GM21786 (cell line): ENCODE data around the gene AKTIP.
"Not testable (repeated sequence)": the region's sequence is repeated elsewhere in the genome, so short reads cannot be mapped to it uniquely, and the experiment has no call there.

Source experiments
- ATAC-seq: cut with Tn5 transposase; IDR thresholded peaks from one replicate; pipeline ENCODE4 v1.9.1; 2021; ENCODE audit not compliant: unreplicated experiment

Gene AKTIP

DNA sequence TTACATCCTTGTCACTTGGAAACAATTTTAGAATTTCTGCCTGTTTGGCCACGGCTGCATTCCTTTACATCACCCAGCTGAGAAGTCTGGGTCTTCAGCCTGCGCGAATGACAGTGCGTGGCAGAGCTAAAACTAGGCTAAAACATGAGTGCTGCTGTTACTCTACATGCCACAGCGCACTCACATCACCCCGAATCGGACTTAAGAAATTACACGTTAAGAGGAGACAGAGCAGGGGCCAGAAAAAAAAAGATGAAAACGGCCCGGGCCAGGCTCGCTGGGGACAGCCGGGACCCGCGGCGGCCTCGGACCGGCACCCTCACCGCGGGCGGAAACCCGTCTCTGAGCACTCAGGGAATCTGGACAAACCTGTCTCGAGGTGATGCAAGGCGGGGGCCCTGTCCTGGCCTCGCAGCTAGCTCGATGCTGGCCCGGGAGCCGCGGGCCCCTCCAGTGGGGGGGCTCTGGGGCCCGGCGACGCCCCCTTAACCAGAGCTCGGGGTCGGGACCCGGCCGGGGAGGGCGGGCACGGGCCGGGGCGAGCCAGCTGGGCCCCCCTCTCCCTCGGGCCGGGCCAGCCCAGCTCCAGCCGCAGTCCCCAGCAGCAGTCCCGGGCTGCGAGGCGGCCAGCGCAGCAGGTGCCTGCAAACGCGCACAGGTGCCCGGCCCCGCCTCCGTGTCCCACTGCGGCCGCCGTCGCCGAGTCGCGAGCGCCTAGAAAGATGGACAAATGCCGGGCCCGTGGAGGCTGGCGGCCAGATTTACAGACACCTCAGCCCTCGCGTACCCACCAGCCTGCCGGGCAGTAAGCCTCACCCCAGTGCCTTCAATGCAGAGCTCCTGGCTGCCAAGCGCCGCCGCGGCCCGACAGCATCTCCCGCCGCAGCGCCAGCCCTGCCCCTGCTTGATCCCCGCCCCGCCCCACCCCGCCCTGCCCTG lies at the start of gene AKTIP:
TSS of gene AKTIP (minus strand) at position 879 of the 939 bp plus-strand sequence. CDS start 2,950 bp downstream, outside the sequence.
- ATAC-seq: peak; percentile 23

DNA sequence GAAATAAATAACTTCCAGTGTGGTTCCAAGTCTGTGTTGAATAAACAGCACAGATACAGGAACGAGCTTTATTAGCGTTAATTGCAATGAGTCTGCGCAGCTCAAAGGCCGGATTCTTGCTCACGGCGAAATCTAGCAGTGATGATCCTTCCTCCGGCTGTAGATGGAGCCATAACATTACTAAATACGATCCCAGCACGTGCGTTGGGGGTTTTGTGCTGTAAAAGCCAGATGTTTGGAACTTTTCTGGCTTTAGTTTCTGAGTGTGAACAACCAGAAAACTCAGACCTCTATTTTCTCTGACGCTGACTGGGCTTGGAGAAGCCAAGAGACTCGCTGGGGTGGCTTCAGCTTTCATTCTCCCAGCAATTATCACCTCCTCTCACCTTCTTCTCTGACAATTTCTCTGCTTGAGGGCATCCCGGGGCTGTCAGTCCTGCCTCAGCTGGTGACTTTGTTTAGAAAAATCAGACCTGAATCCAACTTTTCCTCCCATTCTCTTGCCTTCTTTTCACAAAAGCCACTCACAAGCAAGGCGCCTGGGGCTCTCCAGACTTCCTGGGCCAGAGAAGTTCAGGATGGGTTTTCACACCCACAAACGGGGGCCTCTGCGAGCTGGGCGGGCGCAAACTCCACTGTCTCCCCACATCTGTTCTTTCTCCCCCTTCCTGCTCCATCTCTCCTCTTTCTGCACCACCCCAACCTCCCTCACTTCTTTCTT lies 47.1 kb upstream of the AKTIP start:
- peak; percentile 74 for ATAC-seq

DNA sequence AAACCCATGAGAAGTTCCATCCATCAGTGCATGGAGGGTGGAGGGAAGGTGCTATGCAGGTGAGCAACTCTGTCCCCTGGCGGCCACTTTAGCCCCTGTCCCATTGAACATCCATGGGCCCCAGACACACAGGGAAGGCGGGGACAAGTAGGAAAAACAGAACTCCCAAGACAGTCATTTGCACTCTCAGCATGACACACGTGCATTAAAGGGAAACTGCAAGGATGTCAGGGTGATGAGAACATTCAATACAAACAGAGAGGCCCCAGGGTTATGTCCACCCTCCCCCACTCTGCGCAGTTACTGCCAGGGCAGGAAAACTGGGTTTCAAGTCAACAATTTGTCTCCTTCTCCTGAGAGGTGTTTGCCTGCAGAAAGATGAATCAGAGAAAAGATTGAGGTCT lies 44.0 kb upstream of the AKTIP start:
- no peak for ATAC-seq

DNA sequence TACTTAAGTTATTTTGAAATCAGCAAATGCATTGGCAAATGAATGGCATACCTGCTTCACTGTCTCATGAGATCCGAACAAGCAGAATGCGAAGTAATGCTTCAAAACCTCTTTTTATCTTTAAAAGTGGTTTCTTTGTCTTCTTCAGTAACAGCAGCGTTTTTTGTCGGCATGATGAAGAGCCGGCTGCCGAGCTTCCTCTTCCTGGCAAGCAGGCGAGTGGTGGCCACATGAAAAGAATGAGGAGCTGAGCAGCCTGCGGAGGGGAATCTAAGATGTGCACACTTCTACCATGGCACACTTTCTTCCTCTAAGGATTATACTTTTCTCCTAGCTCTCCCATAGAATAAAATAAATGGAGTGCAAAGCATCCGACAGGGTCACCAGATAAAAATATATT lies 42.4 kb upstream of the AKTIP start:
- no peak for ATAC-seq

DNA sequence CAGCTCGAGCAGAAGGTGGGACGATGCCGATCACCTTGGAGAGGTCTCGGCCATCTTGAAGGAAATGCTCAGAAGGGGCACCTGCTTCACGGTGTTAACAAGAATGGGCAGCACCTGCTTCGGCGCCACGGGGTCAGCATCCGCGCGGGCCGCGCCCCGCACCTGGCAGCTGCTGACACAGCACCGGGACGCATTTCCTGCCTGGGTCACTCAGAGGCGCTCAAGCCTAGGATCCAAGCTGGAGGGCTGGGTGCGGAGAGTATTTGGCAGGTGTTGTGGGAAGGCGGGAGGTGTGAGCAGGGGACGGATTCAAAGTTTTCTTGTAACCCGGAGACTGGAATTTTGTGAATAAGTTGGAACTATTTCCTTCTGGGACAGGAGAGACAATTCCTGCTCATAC lies 39.3 kb upstream of the AKTIP start:
- ATAC-seq: no peak

DNA sequence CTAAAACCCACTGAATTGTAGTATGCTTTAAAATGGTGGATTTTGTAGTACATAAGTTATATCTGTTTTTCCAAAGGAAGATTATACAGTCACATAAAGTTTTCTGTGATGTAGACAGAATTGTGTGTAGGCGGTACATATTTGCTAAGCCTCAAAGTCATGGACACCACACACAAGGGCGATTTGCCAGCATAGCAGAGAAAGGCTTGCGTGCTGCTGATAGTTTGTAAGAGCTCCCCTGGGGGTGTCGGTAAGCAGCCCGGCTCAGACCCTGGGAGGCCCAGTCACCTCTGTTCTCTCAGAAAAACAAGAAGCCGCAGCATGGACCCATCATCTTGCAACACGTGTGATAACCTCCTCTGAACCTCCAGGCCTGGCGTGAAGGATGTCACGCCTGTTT lies 38.3 kb upstream of the AKTIP start:
- ATAC-seq: no peak

DNA sequence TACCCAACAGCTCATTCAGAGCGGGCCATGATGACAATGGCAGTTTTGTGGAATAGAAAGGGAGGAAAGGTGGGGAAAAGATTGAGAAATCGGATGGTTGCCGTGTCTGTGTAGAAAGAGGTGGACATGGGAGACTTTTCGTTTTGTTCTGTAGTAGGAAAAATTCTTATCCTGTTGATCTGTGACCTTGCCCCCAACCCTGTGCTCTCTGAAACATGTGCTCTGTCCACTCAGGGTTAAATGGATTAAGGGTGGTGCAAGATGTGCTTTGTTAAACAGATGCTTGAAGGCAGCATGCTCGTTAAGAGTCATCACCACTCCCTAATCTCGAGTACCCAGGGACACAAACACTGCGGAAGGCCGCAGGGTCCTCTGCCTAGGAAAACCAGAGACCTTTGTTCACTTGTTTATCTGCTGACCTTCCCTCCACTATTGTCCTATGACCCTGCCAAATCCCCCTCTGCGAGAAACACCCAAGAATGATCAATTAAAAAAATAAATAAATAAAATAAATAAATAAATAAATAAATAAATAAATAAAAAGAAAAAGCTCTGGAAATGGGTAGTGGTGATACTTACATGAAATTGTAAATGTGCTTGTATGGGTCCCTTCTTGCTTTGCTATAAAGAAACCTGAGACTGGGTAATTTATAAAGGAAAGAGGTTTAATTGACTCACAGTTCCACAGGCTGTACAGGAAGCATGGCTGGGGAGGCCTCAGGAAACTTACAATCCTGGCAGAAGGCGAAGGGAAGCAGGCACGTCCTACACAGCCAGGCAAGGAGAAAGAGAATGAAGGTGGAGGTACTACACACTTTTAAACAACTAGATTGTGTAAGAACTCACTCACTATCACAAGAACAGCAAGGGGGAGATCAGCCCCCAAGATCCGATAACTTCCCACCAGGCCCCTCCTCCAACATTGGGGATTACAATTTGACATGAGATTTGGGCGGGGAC lies 37.0 kb upstream of the AKTIP start:
- ATAC-seq: not testable (repeated sequence)

DNA sequence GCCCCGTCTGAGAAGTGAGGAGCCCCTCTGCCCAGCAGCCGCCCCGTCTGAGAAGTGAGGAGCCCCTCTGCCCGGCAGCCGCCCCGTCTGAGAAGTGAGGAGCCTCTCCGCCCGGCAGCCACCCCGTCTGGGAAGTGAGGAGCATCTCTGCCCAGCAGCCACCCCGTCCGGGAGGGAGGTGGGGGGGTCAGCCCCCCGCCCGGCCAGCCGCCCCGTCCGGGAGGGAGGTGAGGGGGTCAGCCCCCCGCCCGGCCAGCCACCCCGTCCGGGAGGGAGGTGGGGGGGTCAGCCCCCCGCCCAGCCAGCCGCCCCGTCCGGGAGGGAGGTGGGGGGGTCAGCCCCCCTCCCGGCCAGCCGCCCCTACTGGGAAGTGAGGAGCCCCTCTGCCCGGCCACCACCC lies 36.3 kb upstream of the AKTIP start:
- not testable (repeated sequence) for ATAC-seq

DNA sequence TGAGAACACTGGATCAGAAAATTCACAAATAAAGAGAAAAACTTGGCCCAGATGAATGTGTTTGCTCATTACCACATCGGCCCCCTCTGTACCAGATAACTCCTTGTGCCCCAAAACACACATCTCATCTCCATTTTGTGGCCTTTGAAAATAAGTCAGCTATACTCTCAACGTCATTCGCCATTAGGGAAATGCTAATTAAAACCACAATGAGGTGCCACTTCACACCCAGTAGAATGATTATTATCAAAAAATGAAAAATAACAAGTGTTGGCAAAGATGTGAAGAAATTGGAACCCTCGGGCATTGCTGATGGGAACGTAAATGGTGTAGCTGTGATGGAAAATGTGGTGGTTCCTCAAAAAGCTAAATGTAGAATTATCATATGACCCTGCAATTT lies 34.6 kb upstream of the AKTIP start:
- ATAC-seq: no peak

DNA sequence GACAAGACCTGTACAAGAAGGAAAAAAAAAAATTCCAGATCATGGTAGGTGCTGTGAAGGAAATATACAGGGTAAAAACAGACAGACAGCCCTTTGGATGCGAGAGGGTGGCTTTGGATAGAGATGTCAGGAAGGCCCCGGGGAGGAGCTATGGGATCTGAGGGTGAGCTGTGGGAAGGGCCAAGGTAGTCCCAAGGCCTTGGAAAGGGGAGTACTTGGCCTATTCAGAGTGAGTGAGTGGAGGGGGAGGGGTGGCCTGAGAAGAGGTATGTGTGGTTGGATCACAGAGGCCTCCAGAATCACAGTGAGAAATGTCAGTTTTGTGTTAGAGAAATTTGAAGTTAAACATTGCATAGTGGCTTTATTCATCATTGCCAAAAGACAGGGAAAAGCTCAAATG lies 31.2 kb upstream of the AKTIP start:
- ATAC-seq: no peak

DNA sequence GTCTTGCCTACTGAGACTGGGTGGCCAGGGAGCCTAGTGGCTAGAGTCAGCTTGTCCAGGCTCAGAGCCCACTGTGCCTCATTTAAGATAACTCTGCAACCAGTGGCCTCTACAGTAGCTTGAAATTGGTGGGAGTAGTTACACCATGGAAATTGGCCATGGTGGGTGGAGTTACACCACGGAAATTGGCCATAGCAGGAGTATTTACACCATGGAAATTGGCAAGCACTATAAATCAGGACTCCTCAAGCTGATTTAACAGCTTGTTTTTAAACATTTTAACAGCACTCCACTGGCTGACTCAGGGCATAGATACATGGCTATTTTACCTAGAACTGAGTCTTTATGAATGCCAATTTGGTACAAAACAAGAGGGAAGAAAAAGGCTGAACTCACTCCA lies 27.7 kb upstream of the AKTIP start:
- ATAC-seq: no peak

DNA sequence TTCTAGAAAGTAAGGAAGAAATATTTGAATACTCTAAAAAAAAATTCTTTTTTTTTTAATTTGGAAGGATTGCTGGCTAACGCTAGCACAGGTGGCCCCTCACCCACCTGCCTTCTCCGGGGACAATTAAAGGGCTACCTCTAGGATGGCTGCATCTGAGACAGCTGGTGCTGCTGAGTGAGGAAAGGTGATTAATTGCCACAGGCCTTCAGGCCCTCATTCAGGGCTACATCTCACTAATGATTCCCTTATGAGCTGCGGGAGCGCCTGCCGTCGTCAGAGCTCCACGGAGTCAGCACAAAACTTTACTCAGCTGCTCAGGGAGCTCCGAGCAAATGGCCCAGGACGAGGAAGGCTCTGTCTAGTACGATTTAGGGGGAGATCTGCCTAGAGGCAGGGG lies 27.0 kb upstream of the AKTIP start:
- ATAC-seq: no peak

DNA sequence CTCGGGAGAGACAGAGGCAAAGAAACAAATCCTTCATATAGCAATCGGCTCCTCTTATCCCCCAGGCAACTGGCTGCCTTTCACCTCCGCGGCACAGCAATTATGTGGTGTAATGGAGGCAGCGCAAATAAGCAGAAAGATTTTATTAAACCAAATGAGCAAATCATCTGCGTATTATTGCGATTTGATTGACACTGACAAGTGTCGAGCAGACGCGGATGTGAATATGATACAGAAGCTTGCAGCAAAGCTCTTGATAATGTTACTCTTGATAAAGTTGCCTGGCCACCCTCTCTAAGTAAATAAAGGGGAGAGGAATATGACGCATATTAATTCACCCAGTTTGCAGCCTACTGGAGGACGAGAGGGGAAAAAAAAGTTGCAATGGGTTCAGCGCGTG lies 26.5 kb upstream of the AKTIP start:
- ATAC-seq: no peak

DNA sequence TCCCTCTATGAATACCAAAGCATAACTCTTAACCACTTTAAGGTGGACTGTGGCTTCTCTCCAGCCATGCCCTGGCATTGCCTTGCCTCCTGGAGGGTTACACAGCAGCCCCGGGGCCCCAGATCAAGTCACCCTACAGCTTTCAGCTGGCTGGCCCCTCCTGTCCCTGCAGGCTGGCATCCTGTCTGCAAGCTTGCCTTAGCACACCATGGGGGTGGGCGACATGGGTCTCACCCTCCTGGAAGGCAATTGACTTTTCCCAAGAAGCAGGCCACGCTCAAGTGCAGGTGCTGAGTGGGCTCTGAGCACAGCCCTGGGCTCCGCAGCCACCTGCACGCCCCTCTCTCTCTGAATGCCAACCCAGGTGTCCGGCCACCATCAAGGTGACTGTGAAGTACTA lies 25.8 kb upstream of the AKTIP start:
- ATAC-seq: no peak

DNA sequence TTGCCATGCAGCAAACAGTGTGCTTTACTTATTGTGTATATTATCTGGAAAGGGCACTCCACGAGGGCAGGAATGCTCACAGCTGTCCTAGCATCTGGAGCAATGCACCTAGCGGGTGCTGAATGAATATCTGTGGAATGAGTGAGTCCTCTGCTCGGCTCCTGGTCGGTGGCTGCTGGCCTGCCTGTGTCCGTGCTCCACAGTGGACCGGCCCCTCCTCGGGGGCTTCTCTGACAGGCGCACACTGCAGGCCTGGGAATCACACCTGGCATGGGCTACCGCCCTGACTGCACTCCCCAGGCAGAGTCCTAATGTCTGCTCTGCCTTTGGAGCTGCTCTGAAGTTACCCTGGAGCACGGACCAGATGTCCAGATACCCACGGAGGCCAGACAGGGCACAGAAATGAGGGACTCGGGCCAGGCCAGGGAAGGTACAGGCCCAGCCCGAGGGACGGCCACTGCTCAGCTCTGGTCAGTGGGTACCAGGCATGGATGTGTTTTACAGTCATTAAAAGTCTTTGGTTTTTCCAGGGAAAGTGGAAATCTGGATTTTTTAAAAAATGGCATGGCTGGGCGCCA lies 21.1 kb upstream of the AKTIP start:
- no peak for ATAC-seq

DNA sequence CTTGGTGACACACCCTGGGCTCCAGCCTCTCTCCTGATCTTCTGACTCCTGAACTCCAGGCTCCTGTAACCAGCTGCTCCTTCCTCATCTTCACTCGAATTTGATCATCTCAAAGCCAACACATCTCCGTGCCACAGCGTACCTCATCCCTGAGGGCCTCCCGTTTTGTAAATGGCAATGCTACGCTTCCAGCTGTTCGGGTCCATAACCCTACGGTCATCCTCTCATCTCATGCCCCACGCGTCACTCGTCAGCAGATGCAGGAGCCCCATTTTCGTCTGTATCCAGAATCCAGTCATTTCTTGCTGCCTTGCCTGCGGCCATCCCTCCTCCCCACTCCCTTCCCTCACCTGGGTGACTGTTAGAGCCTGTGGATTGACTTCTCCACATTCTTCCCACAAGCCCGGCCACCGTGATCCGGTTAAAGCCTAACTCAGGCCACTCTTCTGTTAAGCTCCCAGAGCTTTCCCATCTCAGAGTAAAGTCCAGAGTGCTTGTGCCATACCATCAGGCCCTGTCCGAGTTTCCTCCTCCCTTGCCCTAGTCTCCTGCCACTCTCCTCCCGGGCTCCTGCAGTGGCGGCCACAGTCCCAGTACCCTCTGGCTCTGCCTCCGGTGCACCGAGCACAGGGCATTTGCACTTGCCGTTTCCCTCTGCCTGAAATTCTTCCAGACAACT lies 20.3 kb upstream of the AKTIP start:
- ATAC-seq: no peak

DNA sequence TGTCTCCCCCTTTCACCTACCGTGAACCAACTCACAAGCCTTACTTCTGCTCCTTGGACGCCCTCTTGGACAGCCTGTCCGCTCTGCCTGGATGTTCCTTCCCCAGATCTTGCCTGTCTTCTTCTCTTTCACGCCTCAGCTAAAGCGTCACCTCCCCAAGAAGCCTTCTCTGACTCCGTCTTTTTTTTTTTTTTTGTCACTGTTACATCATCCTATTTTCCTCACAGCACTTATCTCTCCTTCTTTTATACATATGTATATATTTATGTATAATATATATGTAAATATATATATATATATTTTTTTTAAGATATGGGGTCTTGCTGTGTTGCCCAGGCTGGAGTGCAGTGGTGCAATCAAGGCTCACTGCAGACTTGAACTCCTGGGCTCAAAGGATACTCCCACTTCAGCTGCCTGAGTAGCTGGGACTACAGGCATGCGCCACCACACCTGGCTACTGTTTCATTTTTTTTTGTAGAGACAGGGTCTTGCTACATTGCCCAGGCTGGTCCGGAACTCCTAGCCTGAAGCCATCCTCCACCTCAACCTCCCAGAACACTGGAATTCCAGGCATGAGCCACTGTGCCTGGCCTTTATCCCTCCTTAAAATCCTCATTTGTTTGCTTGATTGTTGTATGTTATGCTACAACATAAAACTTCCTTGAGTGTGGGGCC lies 16.5 kb upstream of the AKTIP start:
- ATAC-seq: no peak

DNA sequence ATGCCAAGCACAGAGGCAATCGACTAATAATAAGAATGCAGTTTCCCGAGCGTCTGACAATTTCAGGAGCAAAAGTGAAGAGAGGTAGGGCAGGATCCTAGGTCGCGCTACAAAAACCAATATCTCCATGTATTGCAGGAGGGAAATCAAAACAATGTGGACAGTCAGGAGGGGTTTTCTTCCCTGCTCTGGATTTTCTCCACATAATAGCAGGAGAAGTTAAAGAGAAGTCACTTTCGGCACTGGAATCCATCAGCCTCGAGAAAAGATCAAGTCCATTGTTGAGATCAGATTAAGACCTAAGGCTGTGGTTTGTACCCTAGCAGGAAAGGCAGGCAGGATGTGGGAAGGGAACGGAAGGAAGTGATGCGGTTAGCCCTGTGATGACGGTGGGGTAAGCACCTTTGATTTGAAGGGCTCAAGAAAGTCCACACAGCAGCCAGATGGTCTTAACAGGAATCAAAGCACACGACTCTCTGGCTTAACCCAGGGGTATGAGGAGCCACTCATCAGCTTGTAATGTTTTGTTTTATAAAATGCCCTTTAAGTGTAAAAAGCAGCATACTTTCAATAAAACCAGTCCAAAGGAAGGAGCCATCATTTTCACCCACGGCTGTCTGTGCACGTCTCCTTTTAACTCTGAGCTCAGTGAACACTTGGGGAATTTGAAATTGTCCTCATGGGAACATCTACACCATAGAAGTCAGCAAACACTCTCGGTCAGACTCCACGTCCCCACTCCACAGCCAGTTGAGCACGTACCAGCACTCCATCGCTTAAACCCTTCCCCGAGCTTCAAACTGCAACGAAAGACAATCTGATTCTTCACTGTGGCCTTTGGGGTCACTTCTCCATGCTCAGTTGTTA lies 15.8 kb upstream of the AKTIP start:
- ATAC-seq: peak; percentile 99

DNA sequence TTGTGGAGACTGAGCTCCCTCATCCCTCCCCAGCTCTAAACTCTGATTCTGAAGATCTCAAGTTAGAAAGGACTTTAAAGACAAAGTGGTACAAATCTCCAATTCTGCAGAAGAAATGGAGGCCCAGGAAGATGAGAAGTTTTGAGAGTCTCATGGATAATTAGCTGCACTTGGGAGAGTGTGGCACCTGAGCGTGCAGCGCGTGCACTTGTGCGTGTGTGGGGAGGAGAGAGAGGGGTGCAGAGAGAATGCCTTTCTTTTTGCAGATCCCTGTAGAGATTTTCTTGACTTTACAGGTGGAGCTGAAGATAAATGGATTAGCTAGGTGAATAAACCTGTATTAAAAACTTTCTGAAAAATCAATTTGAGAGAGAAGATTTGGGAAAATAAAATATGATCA lies 14.8 kb upstream of the AKTIP start:
- no peak for ATAC-seq
